Fibroblast of lung (primary cell): ENCODE measurements around the gene ZNF138.

ENCODE experiments used
- CTCF ChIP-seq, 2 donors: IDR thresholded peaks in 1 of 2; conservative IDR thresholded peaks in 1 of 2; 1 replicate in 1 of 2; 2 replicates in 1 of 2; pipeline ENCODE4 v1.5.1; 2011 to 2012; ENCODE audit warnings: low read length in 2 of 2, control low read depth in 1 of 2, inconsistent platforms in 1 of 2, low read depth in 1 of 2, mild to moderate bottlenecking in 1 of 2
- EZH2 ChIP-seq: IDR thresholded peaks from 2 replicates; pipeline ENCODE4 v1.5.1; 2012; ENCODE audit warnings: low read length, control low read depth, mild to moderate bottlenecking; ENCODE audit errors: missing control alignments

GRCh38 chr7:64744680-64745079 is 49.5 kb upstream of the ZNF138 start:
- no peak for TF ChIP-seq CTCF (conservative IDR thresholded peaks at IDR 0.05 in 1 of 2, IDR thresholded peaks at IDR 0.05 in 1 of 2; ENCODE audit: low read depth in 1 of 2, low read length in 2 of 2)
- no peak for TF ChIP-seq EZH2
